HT-29 (cell line): ENCODE measurements around the gene CLEC11A. TPM values are rescaled to one million over a fixed set of nuclear protein-coding genes. Genes with fewer than 3 reads are reported as not detected.

Source experiments
- DNase-seq: peaks from one replicate; pipeline ENCODE4 v3.0.0-alpha.2; 2015; ENCODE audit warnings: low spot score
- total RNA-seq: library from RNA; depleted of rRNA; stranded (reverse); fragments of >200 nt; shearing (Covaris generic); gene quantifications from 2 replicates; pipeline ENCODE4 v1.2.3, GENCODE V29; 2014; rRNA removed

Gene CLEC11A, protein sequence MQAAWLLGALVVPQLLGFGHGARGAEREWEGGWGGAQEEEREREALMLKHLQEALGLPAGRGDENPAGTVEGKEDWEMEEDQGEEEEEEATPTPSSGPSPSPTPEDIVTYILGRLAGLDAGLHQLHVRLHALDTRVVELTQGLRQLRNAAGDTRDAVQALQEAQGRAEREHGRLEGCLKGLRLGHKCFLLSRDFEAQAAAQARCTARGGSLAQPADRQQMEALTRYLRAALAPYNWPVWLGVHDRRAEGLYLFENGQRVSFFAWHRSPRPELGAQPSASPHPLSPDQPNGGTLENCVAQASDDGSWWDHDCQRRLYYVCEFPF
- 3.5 and 4.0 TPM in 2 replicates for total RNA-seq

DNA sequence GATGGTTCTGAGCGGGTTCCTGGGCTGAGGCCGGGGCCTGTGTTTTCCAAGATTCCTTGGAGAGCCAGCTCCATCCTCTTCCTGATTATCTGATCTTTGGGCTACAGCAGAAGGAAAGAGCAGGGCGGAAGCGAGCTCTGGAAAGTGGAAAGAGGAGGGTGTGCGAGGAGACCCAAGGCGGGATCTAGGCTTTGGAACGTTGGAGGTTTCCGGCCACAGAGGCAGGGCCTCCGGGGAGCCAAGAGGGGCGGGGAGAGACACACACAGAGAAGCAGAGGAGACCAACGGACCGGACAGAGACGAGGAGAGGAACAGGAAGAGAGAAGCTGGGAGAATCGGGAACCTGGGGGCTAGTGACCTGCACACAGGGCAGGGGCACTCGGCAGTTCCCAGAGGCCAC lies at the start of gene CLEC11A:
Gene CLEC11A (plus strand): TSS at position 296 of the 400 bp plus-strand sequence. CDS start 162 bp downstream, outside the sequence.
- DNase-seq, result no peak

DNA sequence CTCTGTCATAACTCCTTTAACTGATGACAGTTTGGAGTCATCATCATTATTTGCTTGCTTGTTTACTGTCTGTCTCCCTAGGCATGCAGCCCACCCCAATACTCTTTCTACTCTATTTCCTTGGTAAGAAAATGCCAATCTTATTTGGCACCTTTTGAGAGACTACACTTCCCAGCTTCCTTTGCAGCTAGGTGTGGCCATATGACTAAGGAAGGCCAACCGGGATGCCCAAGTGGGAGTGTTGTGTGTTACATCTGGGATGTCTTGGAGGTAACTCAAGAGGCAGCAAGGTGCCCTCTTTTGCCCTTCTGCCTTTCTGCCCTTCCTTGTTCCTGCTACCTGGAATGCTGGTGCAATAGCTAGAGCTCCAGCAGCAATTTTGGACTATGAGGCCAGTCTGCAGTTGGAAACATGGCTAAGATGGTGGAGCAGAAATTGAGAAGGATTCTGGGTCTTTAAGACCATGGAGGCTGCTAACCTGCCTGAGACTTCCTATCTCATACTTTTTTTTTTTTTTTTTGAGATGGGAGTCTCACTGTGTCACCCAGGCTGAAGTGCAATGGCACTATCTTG lies 46.5 kb upstream of the CLEC11A start:
- peak; percentile 33 for DNase-seq

DNA sequence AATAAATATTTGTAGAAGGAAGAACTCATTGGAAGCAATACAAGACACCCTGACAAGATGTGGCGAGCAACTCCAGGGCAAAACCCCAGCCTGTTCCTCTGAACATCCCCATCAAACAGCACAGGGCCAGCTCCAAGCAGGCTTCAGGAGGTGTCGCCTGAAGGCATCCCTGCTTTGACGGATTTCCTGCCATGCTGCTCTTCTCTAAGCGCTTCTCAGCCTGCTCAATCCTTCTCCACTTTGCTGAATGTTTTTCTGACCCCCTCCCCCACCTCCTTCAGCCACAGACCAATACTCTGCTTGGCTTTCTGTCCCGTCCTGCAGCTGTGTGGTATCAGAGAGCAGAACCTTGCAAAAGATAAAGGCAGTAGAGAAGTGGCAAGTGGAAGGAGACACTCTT lies 45.5 kb upstream of the CLEC11A start:
- no peak for DNase-seq

DNA sequence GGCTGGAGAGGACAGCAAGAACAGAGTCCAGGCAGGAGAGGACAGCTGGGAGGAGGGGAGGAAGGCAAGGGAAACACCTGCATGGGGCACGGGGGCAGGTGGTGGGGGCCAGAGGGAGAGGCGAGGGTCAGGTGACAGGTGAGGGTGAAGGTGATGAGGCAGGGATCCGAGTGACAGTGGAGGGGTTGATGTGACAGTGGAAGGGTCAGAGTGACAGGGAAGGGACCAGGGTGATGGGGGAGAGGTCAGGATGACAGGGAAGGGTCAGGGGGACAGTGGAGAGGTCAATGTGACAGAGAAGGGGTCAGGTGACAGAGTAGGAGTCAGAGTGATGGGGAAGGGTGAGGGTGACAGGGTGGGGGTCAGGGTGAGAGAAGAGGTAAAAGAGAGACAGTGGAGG lies 44.8 kb upstream of the CLEC11A start:
- no peak for DNase-seq

DNA sequence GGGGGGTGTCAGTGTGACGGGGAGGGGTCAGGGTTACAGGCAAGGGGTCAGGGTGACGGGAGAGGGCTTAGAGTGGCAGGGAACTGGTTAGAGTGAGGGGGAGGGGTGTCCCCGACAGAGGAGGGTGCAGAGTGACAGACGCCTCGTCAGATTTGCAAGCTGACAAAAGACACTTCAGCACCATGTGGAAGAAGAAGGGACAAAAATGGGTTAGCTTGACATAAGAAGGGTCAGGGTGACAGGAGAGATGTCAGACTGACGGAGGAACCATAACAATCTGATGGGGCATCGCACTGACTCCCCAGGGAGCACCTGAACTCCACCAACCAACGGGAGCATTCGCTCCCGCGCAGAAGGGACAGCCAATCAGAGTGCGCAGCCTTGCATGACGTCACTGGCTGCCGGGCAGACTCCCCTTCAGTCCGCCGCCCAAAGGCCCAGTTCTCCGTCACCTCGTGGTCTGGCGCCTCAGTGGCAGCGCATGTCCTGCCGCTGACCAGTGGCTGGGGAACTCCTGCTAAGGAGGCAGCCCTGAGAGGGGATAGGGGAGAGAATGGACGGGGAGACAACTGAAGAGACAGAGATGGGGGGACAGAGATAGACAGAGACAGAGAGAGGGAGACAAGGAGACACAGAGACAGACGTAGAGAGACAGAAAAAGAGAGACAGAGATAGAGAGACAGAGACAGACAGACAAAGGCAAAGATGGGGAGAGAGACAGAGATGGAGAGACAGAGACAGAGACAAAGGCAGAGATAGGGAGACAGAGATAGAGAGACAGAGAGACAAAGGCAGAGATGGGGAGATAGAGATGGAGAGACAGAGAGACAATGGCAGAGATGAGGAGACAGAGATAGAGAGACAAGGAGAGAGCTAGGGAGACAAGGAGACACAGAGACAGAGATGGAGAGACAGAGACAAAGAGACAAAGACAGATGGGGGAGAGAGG lies 43.7 kb upstream of the CLEC11A start:
- peak; percentile 87 for DNase-seq

DNA sequence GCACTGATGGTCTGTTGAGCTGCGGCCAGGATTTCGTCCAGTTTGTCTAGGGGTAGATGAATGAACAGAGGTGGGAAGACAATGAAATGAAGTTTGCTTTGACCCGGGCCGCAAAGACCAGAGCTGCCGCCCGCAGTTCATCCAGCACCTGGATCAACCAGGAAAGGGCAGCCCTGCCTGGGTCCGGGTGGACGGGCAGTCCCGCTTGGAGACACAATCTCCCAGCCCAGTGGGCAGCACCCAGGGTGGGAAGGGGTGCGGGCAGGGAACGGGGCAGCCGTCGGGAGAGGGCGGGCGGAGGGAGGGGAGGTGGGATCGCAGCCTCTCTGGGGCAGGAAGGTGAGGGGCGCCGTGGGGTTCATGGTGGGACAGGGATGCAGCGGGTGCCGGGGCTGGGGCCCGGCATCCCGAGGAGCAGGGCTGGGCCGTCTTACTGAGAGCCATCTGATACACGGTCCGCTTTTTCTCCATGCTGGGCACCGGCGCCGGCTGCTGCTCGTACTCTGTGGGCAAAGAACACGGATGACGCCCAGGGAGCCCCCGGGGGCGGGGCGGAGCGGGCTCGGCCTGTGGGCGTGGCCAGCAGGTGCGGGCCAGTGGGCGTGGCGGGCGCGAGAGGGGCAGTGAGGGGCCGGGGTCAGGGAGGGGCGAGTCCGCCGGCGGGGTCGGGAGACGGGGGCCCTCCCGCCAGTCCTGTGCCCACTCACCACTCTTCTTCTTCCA lies 36.7 kb upstream of the CLEC11A start:
- no peak for DNase-seq

DNA sequence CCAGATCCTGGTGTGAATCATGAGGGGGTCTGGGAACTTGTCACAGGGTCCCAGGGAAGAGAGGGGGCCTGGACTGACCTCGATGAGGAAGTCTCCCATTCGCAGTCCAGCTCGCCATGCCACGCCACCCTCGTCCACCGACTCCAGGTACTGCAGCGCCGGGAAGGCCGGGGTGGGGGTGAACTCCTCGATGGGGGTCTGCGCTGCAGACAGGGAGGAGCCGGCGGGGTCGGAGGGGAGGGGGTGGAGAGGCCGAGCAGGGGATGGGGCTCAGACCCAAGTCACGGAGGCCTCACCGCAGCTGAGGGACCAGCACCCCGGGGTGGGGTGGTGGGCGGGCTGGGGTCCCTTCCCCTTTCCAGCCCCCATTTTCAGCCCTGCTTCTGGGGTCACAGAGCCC lies 34.4 kb upstream of the CLEC11A start:
- DNase-seq, result no peak

DNA sequence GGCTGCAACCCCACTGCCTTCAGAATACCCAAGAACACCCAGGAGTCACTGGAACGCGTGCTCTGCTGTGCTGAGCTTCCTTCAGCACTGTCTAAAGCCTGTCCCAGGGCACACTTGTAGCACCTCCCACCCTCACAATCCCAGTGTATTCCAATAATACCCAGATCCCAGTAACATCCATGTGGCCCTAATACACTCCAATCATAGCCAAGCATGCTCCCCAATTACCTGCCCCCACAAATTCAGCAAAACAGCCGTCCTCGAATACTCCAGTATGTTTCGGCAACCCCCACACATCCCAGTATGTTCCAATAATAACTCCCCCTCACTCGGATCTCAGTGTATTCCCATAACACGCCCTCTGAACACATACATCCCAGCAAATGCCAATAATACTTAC lies 32.7 kb upstream of the CLEC11A start:
- DNase-seq, result no peak

DNA sequence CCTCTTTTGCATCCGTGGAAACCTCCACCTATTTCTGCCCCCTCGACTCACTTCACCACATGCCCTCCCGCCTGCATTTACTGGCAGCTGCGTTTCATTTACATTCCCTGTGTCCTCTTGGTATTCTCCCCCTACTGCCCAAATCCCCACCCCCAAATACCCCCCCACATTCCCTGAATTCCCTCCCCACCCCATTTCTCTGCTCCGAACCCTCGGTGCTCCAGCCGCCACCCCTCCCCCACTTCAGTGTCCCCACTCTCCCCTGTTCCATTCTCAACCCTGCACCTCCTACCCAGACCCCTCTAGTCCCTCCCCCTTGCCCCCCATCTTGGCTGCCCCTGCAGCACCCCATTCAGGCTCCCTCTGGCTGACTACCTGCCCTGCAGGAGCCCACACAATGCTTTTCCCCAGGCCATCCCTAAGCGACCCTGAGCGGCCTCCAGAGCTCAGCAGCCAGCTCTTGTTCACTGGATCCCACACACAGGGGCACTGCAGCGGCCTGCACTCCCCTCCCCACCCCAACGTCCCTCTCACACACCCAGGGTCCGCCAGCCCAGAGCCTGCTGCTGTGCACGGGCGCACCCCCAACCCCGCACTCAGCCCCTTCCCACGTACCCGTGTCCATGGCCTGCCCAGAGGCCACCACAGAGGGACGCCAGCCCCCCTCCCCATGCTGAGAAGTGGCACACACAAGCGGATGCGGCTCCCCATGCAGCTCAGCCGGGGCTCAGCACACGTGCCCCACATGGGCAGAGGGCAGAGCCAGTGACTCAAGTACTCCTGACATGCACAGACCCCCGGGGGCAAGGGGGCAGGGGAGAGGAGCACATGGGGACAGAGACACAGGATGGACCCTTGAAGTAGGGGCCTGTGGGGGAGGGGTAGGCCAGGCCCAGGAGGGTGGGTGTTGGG lies 29.8 kb upstream of the CLEC11A start:
- DNase-seq, result no peak

DNA sequence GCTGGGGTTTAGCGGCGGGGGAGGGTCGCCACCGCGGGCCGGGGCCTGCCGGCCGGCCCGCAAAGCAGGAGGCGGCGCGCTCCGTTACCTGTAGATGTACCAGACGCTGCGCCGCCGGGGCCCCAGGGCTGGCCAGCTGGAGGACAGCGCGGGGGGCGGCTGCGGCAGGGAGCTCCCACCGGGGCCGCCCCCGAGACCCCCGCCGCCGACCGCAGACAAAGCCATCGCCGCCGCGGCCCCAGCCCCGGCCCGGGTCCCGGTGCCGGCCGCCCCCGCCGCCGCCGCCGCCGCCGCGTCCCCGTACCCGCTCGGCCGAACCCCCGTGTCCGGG lies 28.4 kb upstream of the CLEC11A start:
- no peak for DNase-seq

DNA sequence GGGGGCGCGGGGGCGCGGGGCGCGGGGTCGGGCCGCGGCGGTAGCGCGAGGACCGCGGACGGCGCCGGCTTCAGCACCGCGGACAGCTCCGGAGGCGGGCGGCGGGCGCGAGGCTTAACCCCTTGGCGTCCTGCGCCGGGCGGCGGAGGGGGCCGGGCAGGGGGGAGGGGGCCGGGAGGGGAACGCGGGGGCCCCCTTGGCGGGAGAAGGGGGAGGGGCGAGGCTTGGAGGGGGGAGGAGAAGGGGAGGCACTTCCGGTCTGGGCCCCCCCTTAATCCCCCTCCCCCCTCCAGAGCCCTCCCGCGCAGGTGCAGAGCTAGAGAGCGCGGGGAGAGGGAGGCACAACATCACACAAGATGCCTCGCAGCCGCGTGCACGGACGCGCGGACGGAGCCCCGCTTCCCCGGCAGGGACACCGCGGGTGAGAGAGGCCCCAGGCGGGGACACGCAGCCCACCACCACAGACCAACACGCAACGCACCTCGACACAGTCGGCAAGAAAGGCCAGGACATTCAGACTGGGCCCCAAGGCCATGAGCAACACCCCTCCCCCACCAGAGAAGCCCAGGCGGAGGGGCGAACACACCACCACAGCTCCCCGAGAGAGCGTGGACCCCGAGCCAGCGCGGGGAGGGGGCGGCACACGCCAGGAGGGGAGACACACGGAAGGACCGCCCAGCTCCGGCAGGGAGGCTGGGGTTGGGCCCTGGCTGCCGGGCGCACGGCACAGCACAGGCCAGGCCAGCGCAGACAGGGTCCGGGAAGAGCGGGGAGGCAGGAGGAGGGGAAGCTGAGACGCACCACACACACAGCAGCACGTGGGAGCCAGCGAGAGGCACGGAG lies 27.7 kb upstream of the CLEC11A start:
- no peak for DNase-seq

DNA sequence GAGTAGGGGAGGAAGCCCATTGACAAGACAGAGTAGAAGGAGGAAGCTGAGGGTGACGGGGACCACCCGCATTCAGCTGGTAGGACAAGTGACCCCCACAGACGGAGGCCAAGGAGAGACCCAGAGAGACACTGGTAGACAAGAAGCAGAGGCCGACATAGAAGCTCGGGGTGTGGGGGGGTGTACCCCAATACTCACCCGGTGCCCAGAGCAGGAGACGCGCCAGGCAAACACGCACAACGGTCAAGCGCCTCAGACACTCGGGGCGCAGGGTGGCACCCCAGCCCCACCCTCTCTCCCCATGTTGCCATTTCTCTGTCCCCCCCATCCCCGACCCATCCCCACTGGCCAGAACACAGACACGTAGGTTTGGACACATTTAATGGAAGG lies 27.1 kb upstream of the CLEC11A start:
- no peak for DNase-seq

DNA sequence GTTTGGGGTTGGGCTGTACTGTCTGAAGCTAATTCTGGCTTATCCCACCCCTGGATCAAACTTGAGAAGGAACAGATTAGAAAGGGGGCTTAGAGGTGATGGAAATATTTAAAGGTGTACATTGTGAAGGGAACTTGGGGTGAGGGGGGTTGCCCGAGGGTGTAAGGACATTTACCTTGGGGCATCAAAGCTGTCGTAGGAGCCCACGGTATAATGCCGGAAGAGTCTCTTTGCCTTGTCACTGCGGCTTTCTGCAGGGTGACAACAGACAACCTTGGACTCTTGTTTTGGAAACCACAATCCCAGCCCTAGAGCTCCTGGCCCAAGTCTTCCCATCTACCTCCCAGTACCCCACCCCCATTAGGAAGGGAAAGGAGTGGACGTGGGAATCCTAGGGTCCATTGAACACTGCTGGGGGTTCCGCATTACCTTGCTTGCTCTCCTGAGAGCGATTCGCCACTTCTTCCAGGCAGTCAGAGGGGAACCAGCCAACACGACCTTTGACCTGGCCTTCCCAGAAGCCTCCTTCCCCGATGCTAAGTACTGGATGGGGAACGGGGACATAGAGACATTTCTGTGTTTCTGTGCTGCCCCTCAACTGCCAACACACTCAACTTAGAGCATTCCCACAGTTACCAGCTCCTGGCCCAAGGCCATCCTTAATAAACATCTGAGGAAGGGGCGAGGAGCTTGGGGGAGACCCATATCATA lies 25.6 kb upstream of the CLEC11A start:
- no peak for DNase-seq

DNA sequence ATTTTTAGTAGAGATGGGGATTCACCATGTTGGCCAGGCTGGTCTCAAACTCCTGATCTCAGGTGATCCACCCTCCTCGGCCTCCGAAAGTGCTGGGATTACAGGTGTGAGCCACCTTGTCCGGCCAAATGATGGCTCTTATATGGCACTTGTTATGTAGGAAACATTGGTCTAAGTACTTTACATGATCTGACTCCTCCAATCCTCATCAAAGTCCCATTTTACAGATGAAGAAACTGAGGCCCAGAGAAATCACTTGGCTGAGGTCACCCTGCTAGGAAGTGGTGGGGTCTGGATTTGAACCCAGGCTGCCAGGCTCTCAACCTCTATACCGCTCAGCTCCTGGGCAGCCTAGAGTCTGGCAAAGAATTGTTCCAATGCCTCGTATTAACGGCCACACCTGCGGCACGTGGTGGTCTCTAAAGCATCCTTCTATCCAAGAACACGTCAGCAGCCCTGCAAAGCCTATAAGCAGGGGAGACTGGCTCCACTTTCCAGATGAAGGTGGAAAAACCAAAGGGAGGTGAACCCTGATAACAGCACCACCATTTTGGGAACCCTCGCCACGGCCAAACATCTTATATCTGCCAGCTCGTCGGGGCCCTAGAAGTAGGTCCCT lies 21.7 kb upstream of the CLEC11A start:
- no peak for DNase-seq

DNA sequence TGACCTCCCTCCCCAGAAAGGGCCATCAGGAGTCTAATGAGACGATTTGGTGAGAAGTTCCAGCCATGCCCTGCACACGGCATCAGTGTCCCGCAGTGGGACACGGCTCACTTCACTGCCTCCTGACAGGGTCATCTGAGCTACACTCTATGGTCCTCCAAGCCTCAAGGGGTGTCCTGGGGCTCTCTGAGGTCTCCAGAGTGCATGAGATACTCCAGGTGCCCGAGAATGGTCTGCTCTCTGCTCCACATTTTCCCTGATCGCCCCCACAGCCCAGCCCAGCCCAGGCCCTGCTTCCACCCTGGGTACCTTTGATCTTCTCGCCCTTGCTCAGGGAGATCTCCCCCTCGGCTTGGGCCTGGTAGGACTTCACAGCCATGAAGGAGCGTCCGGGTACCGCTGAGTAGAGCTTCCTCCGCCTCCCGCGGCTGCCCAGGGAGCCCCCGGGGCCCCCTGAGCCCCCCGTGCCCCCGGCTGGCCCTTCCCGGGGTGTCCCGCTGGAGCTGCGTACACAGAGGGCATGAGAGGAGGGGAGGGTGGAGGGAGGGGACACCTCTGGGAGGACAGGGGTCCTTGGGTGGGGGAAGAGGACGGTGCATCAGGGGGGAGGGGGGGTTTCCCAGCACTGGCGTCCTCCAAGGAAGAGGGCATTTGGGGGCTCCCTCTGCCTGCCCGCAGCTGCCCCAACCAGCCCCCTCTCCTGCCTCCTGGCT lies 20.9 kb upstream of the CLEC11A start:
- DNase-seq, result no peak

DNA sequence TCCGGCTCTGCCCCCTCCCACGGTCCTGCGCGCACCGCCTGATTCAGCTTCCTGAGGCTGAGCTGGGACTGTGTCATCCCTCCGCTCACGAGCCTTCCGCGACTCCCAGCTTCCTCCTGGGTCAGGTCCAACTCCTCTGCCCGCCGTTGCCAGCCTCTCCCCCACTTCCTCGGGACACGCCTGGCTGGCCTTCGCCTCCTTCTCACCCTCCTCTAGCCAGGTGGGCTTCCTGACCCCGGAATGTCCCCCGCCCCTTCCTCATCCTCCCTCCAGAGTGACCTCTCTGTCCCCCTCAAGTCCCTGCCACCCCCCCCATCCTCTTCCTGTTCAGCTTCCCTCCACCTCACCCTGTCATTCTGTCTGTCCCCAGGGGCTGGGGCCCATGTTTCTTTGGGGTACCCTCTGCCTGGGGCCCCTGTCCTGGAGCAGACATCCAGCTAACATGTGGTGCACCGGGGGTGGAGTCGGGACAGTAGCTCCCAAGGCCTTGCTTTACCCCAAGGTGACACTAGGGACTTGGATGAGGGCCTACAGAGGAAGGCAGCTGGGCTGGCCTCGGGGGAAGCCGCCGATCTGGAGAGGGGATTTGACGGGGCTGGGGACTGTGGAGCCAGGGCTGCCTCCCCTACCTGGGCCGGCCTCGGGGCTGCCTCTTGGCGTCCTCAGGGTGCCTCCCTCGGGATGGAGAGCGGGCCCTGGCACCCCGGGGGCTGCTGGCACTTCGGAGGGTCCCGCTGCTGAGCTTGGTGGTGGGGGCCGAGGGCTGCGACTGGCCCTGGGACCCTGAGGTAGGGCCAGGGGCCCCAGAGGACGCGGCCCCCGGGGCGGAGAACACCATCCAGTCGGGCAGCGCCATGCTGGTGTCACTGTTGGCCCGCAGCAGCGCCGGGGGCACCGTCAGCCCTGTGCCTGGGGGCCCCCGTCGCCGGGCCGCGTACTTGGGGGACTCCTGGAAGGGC lies 20.0 kb upstream of the CLEC11A start:
- no peak for DNase-seq
